Measurements from ENCODE around the gene GRIN1.

Gene GRIN1

DNA sequence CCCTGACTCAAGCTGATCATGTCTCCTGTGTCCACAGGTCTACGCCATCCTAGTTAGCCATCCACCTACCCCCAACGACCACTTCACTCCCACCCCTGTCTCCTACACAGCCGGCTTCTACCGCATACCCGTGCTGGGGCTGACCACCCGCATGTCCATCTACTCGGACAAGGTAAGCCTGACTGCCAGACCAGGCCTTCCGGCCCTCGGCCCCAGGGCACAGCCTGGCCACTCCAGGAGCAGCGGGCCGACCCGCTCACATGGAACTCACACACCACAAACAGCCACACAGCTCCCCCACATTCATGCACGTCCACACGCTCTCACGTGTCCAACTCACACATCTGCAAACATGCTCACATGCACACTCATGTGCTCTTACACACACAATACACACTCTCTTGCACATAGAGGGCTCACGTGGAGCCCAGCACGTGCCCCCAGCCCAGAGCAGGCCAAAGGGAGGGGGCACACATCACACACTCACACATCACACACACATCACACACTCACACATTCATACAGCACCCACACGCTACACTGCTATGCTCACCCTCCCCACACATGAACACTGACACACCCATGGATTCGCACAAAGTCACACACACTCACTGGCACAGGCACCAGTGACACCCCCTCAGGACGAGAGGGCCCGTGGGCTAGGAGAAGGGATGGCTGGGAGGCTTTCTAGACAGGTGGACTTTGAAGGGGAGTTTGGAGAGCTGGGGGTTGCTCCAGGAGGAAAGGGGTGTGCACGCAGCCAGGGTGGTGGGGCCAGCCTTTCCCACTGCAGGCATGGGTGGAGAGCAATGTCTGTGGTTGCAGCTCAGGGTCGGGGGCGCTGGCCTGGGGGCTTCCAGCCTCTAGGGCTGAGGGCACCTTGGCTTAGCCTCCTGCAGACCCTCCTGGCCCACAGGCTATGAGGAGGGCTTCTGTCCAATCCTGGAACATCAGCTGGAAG, 3.3 kb downstream of the GRIN1 start:
- no peak overlapping the region for H3K27ac ChIP-seq
- no peak for TF ChIP-seq CTCF (IDR thresholded peaks at IDR 0.05)
- TF ChIP-seq ZFX (IDR thresholded peaks at IDR 0.05; ENCODE audit: borderline replicate concordance), result no peak

DNA sequence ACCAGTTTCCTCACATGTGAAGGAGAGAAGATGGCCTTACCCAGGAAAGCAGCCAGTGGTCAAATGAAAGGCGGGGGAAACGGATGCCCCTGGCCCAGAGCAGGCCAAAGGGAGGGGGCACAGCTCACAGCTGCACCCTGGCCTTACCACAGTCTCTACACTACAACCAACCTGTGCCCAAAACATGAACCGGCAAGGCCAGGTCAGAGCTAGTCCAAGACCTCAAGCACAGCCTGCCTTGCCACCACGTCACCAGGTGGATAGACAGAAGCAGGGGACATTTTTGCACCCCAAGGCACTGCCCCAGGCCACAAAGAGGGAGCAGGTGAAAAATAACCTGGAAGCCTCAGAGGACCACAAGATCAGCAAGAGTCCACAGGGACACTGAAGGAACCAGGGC, 4.5 kb downstream of the GRIN1 start:
- no peak for TF ChIP-seq ZFX (IDR thresholded peaks at IDR 0.05; ENCODE audit: borderline replicate concordance)
- no peak for TF ChIP-seq CTCF (IDR thresholded peaks at IDR 0.05)

DNA sequence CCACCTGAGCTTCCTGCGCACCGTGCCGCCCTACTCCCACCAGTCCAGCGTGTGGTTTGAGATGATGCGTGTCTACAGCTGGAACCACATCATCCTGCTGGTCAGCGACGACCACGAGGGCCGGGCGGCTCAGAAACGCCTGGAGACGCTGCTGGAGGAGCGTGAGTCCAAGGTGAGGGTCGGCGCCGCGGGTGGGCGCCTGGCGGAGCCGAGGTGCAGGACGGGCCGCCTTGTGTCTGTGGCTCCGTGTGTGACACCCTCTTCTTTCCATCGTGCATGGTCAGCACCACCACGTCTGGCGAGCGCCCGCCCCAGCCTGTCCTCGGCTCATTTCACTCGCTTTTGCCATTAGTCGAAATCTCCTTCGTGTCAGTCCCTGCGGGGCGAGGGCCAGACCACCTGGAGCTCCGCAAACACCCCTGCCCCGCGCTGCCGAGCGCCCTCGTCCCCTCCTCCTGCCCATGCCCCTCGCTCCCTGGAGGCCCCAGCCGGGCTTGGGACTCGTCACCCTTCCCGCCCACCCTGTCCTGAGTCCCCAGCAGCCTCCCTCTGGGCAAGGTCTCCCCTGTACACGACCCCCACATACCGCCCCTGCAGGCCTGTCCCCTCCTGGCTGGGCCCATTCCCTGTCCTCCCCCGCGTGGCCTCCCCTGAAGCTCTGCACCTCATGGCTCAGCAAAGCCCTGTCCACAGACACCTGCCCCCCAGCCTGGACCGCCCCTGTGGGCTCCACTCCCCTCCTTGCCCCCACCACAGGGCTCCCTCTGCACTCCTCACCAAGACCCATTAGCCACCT, 7.0 kb downstream of the GRIN1 start:
- H3K27ac ChIP-seq, result no peak overlapping the region
- TF ChIP-seq ZFX (IDR thresholded peaks at IDR 0.05; ENCODE audit: borderline replicate concordance) (no peak), CTCF (IDR thresholded peaks at IDR 0.05) (no peak)

More for the DNA sequence above, 4.5 kb downstream of the GRIN1 start:
- no peak overlapping the region for H3K27ac ChIP-seq

DNA sequence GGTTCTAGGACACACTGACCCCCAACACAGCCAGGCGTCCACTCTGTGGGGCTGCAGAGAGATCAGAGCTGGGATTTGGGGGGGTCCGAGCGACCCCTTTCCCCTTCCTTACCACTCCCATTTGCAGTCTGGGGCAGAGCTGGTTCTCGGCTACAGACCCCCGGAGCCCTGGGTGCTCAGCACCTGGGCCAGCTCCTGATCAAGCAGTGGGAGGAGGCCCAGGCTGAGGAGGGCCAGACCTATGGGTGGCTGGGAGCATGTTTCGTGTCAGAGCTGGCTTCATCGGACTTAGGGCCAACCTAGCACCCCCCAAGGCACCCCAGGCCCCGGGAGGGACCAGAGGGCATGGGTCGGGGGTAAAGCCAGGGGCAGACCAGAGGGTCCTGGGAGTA, 7.6 kb downstream of the GRIN1 start:
- no peak overlapping the region for H3K27ac ChIP-seq
- no peak for TF ChIP-seq ZFX (IDR thresholded peaks at IDR 0.05; ENCODE audit: borderline replicate concordance)
- no peak for TF ChIP-seq CTCF (IDR thresholded peaks at IDR 0.05)

GRCh38 chr9:137147091-137147792, 8.3 kb downstream of the GRIN1 start:
- TF ChIP-seq ZFX (IDR thresholded peaks at IDR 0.05; ENCODE audit: borderline replicate concordance), result no peak
- no peak for TF ChIP-seq CTCF (IDR thresholded peaks at IDR 0.05)
- no peak overlapping the region for H3K27ac ChIP-seq

- TF ChIP-seq CTCF (IDR thresholded peaks at IDR 0.05) (no peak), ZFX (IDR thresholded peaks at IDR 0.05; ENCODE audit: borderline replicate concordance) (no peak)
- no peak overlapping the region for H3K27ac ChIP-seq
Measured at GRCh38 chr9:137147793-137148160, 8.8 kb downstream of the GRIN1 start.

Data from 22Rv1 (cell line).